ENCODE measurements around the gene PGLYRP3. TPM values are rescaled to one million over a fixed set of nuclear protein-coding genes. Genes with fewer than 3 reads are reported as not detected.

Gene PGLYRP3
- total and polyA plus RNA-seq, 2 of the 8 experiments (the other 6 are each of a cell fraction or from before 2014, with no cell fraction given), result not detected

DNA sequence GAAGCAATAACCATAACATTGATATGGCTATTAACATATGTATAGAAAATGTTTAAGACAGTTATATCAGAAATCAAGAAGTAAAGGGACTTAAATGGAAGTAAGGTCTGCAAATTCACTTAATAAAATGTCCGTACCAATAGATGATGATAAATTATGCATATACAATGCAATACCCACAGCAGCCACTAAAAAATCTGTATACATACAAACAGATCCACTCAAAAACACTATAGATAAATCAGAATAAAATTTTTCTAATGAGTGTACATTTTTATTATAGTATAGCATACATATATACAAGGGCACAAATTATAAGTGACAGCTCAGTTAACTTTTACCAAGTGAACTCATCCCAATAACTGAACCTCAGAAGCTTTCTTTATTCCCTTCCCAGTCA lies 47.3 kb downstream of the PGLYRP3 start (continued):
- TF ChIP-seq BACH1 (IDR thresholded peaks at IDR 0.05; ENCODE audit: low read length) (no peak), RBBP5 (IDR thresholded peaks at IDR 0.05; ENCODE audit: borderline replicate concordance, low read depth, low read length) (no peak), JUN (IDR thresholded peaks at IDR 0.05; ENCODE audit: low read depth, low read length) (no peak), FOSL1 (IDR thresholded peaks at IDR 0.05; ENCODE audit: insufficient read depth, low read depth, low read length) (no peak), PHF8 (conservative IDR thresholded peaks at IDR 0.05; ENCODE audit: low read depth, low read length) (no peak), TAF7 (optimal IDR thresholded peaks at IDR 0.05; ENCODE audit: borderline replicate concordance, low read depth, low read length) (no peak)

Measured in H1 (cell line).